Ramos (cell line): ENCODE results near the gene SLC25A11.
"Not testable (repeated sequence)": the region's sequence is repeated elsewhere in the genome, so short reads cannot be mapped to it uniquely, and the experiment has no call there.

ENCODE experiments used
- in situ Hi-C: fragments of 300-500 bp; cut with MboI; formaldehyde crosslinking; loops from one replicate; pipeline ENCODE4 v1.14.3; 2022; ENCODE audit warnings: low sequenced_read_pairs; ENCODE audit not compliant: unreplicated experiment

SLC25A11 gene

DNA sequence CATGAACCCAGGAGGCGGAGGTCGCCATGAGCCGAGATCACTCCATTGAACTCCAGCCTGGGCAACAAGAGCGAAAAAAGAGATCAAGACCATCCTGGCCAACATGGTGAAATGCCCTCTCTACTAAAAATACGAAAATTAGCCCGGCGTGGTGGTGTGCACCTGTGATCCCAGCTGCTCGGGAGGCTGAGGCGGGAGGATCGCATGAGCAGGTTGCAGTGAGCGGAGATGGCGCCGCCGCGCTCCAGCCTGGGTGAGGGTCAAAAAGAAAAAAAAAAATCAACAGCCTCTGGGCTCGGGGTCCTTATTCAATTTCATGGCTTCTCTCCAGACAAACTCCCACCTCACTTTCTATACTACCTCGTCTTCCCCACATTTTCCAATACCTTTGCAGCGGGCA lies 11.0 kb downstream of the SLC25A11 start:
- in situ Hi-C loops, result no loop called here

- in situ Hi-C loops, result not testable (repeated sequence)
These were observed 13.1 kb downstream of the SLC25A11 start for GRCh38 chr17:4926577-4927335.

DNA sequence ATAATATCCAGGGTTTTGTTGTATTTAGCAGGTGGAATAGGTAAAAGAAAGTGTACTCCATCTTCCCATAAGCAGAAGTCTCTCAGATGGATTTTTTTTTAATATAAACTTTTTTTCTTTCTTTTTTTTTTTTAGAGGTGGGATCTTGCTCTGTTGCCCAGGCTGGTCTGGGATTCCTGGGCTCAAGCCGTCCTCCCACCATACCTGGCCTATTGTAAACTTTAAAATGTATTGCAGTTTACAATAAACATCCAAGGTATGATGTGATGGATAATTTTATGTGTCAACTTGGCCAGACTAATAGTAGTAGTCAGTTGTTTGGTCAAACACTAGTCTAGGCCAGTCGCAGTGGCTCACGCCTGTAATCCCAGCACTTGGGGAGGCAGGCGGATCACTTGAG lies 18.5 kb downstream of the SLC25A11 start:
- in situ Hi-C loops, result no loop called here

- in situ Hi-C loops, result no loop called here
These were observed 19.3 kb downstream of the SLC25A11 start for GRCh38 chr17:4920351-4921048.

DNA sequence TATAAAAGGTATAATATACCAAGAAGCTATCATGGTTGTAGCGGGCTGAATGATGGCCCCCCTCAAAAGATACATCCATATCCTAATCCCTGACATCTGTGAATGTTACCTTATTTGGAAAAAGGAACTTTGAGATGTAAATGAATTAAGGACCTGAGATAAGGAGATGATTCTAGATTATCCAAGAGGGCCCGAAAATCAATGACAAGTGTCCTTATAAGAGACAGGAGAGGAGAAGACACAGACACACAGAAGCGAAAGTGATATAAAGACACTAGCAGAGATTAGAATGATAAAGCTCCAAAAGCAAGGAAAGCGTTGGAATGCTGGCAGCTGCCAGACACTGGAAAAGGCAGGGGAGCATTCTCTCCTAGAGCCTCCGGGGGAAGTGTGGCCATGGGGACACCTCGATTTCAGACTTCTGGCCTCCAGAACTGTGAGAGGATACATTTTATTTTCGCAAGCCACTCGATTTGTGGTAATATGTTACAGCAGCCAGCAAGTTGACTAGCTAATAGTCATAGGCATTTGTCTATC lies 20.3 kb downstream of the SLC25A11 start:
- in situ Hi-C loops, result no loop called here

- in situ Hi-C loops, result not testable (repeated sequence)
These were observed 25.3 kb downstream of the SLC25A11 start for GRCh38 chr17:4914551-4914950.

- in situ Hi-C loops, result no loop called here
These were observed 25.9 kb downstream of the SLC25A11 start for GRCh38 chr17:4913994-4914393.

- in situ Hi-C loops, result loop anchor here (10.0 kb wide), 1 partner anchor 146 kb away; no protein-coding TSS in a partner anchor
These were observed 30.9 kb downstream of the SLC25A11 start for GRCh38 chr17:4908711-4909496.

DNA sequence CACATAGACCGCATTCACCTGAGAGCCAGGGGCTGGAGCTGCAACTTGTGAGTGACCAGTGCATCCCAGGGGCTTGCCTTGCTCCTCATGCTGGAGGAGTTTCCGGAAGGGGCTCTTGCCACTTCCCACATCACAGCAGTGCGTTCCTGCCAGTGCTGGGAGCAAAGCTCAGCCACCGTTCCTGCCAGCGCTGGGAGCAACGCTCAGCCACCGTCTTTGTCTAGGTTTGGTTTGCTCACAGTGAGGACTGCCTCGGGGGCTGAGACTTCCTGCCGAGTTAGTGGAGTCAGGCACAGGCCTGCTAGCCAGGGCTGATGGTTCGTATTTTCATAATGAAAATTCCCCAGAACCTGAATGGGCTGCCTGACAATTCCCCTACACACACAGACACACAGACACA lies 31.5 kb downstream of the SLC25A11 start:
- in situ Hi-C loops, result loop anchor here (10.0 kb wide), 1 partner anchor 146 kb away; no protein-coding TSS in a partner anchor

GRCh38 chr17:4906642-4907041 lies 33.2 kb downstream of the SLC25A11 start:
- in situ Hi-C loops, result loop anchor here (10.0 kb wide), 1 partner anchor 148 kb away; no protein-coding TSS in a partner anchor

DNA sequence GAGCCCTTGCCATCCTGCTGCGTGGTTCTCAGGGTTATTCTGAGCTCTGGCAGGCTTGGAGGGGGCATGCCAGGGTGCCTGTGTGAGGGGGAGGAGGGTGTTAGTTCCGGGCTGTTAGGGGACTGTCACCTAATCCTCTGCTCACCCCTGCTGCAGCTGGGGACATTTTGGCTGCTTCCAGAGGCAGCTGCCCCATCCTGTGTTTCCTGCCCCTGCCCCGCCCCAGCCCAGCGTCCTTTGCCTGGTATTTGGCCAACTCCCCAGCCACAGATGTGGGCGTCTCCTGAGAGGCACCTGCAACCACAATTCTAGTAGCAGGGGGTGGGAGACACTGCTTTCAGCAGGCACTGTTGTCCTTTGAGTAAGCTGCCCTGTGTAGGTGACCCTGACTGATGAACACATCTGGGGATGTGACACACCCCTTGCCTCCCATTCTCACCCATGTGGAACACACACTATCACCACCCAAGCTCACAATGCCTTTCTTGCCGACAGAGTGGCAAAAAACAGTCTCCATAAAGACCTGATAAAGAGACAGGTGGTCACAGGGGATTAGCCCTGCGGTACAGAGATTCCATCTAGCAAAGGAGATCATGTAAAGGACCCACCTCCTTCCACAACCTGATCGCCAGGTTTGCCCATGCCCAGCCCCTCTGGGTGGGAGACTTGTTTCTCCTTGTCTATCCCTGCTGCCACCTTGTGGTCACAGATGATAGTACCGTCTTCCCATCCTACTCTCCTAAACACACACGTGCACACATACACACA lies 36.6 kb downstream of the SLC25A11 start, which contains the start of gene CHRNE:
TSS of gene CHRNE (minus strand) at position 48 of the 768 bp plus-strand sequence. CDS start at position 13, 35 bp downstream.
- in situ Hi-C loops, result loop anchor here (10.0 kb wide), 1 partner anchor 152 kb away; no protein-coding TSS in a partner anchor

DNA sequence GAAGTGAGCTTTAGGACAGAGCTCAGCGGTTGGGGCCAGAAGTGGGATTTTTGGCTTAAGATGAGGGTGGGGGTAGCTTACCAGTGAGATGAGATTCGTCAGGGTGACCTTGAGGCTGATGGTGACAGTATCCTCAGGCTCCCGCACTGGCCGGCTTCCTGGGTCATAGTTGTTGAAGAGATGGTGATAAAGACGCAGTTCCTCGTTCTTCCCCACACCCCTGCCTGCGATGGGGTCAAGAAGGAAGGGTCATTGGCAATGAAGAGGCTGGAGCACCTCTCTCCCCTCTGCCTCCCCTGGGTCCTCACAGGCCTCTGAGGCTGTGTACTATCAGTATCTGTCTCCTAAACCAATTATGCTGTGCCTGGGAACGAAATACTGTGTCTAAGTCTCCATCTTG lies 37.3 kb downstream of the SLC25A11 start:
- in situ Hi-C loops, result loop anchor here (10.0 kb wide), 1 partner anchor 152 kb away; no protein-coding TSS in a partner anchor

DNA sequence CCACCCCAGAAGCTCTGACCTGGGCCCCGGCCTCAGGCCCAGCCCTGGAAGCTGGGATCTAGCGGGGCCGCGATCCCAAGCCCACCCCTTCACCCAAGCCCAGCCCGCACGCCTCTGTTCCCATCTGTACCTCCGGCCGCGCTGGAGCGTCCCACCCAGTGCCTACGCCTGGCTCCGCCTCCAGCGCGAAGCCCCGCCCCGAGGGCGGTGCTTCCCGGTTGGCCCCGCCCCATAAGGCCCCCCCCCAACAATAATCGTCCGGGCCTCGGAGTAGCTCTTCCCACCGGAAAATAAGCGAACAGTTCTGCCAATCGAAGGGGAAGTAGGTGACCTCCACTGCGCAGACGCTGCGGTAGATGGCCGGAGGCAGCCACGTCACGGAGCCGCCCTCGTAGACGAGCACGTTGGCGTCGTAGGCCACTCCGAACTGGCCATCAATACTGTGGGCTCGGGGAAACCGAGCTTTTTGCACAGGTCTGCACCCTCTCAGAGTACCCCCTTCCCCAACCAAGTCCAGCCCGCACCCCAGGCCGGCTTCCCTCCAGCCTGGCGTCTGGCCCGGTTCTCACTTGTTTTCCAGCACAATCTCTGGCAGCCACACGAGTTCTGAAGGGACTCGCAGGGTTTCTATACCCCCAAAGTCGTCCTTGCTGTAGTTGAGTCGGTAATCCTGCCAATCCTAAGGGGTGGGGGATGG lies 38.0 kb downstream of the SLC25A11 start:
- in situ Hi-C loops, result loop anchor here (10.0 kb wide), 1 partner anchor 153 kb away; no protein-coding TSS in a partner anchor

DNA sequence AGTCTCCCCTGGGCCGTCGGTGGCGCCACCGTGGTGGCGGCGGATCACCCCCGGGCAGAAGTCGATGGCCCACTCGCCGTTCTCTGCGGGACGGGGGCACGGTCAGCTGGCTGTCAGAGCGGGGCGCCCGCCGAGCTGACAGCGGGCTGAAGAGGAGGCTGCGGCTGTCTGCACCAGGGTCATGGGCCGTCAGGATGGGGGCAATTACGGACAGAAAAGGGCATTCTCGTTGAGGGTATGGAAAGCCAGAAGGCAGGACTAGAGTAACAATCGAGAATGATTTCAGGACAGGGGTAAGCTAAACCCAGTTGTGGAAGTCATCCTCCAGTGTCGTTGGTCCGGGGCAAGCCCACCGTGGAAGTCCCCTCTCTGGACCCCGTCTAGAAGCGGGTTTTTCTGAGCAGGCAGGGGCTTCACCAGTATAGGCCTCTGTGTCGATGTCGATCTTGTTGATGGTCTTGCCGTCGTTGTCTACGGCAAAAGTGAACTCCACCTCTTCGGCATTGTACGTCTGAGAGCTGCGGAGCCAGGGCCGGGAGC lies 38.7 kb downstream of the SLC25A11 start:
- in situ Hi-C loops, result loop anchor here (10.0 kb wide), 1 partner anchor 154 kb away; no protein-coding TSS in a partner anchor

DNA sequence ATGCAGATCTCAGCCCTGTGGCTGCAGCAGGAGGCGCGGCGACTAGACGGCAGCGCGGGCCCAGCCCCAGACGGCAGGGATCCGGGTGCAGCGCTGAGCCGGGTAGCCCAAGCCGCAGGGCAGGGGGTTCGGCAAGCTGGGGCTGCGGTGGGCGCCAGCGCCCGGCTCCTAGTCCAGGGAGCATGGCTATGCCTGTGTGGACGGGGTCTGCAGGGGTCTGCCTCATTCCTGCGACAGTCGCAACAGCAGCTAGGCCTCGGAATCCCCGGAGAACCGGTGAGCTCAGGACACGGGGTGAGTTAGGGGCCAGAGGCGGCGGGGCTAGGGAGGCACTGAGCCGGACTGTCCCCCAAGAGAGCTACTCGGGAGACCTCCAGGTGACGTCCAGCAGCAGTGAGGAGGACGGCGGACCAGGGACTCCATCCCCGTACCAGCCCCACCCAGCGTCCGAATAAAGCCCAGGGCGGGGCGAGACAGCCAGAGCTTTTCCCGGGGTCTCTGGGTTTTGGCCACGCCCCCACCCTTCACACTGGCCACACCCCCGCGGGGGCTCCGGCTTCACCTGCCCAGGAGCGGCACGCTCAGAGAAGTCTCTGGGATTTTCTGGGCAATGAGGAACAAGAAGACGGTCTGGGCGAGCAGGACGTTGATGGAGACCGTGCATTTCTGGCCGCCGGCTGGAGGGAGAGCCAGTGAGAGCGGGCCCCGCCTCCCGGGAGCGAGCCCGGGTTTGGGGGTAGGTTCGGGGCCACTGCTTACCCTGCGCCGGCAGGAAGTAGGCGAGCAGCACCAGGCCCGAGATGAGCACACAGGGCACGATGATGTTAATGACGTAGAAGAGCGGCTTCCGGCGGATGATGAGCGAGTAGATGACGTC lies 39.4 kb downstream of the SLC25A11 start:
- in situ Hi-C loops, result loop anchor here (10.0 kb wide), 1 partner anchor 154 kb away; no protein-coding TSS in a partner anchor

GRCh38 chr17:4899341-4900230 lies 40.3 kb downstream of the SLC25A11 start, which contains the start of gene C17orf107:
C17orf107 (plus strand) TSS chr17:4899536; CDS start chr17:4899763, 227 bp downstream.
- in situ Hi-C loops, result loop anchor here (10.0 kb wide), 1 partner anchor 155 kb away; no protein-coding TSS in a partner anchor
